ENCODE data around the gene KLHDC8B.
"Not testable (repeated sequence)": the region's sequence is repeated elsewhere in the genome, so short reads cannot be mapped to it uniquely, and the experiment has no call there.

KLHDC8B gene

GRCh38 chr3:49199900-49200281, 28.5 kb downstream of the KLHDC8B start:
- H3K4me3 ChIP-seq (ENCODE audit: low read depth, low read length): peak overlapping the region; percentile 58
- no peak for DNase-seq (ENCODE audit: low read depth)

GRCh38 chr3:49213541-49213943, 42.1 kb downstream of the KLHDC8B start:
- DNase-seq (ENCODE audit: low read depth): no peak
- TF ChIP-seq, protein P1, sequence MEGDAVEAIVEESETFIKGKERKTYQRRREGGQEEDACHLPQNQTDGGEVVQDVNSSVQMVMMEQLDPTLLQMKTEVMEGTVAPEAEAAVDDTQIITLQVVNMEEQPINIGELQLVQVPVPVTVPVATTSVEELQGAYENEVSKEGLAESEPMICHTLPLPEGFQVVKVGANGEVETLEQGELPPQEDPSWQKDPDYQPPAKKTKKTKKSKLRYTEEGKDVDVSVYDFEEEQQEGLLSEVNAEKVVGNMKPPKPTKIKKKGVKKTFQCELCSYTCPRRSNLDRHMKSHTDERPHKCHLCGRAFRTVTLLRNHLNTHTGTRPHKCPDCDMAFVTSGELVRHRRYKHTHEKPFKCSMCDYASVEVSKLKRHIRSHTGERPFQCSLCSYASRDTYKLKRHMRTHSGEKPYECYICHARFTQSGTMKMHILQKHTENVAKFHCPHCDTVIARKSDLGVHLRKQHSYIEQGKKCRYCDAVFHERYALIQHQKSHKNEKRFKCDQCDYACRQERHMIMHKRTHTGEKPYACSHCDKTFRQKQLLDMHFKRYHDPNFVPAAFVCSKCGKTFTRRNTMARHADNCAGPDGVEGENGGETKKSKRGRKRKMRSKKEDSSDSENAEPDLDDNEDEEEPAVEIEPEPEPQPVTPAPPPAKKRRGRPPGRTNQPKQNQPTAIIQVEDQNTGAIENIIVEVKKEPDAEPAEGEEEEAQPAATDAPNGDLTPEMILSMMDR (conservative IDR thresholded peaks at IDR 0.05; ENCODE audit: low read depth, low read length): no peak
- no peak overlapping the region for H3K4me3 ChIP-seq (ENCODE audit: low read depth, low read length)

More at GRCh38 chr3:49199900-49200281, 28.5 kb downstream of the KLHDC8B start:
- TF ChIP-seq, protein P1 (conservative IDR thresholded peaks at IDR 0.05; ENCODE audit: low read depth, low read length): no peak

DNA sequence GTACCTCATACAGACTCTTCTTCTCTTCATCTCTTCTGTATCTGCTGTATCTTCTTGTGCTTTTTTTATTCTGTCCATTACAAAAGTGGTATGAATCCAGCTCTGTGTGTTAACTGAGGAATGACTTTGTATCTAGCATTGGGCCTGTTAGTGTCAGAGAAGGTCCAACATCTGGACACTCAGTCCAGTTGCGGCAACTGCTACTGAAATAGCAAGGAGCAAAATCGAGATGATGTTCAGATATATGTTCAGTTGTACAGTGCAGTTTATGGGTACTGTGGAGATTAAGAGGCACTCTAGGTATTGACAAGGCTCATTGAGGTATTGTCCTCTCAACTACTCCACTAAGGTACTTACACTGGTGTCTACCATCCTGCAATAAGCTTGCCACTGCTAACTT, 42.6 kb downstream of the KLHDC8B start:
- TF ChIP-seq, protein P1 (conservative IDR thresholded peaks at IDR 0.05; ENCODE audit: low read depth, low read length): no peak
- no peak for DNase-seq (ENCODE audit: low read depth)
- no peak overlapping the region for H3K4me3 ChIP-seq (ENCODE audit: low read depth, low read length)

DNA sequence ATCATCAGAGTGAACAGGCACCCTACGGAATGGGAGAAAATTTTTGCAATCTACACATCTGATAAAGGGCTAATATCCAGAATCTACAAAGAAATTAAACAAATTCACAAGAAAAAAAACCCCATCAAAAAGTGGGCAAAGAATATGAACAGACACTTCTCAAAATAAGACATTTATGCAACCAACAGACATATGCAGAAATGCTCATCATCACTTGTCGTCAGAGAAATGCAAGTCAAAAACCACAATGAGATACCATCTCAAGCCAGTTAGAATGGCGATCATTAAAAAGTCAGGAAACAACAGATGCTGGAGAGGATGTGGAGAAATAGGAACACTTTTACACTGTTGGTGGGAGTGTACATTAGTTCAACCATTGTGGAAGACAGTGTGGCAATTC, 45.3 kb downstream of the KLHDC8B start:
- not testable (repeated sequence) for H3K4me3 ChIP-seq (ENCODE audit: low read depth, low read length); DNase-seq (ENCODE audit: low read depth)

DNA sequence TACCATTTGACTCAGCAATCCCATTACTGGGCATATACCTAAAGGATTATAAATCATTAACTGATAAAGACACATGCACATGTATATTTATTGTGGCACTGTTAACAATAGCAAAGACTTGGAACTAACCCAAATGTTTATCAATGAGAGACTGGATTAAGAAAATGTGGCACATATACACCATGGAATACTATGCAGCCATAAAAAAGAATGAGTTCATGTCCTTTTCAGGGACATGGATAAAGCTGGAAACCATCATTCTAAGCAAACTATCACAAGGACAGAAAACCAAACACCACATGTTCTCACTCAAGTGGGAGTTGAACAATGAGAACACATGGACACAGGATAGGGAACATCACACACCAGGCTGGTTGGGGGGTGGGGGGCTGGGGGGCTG, 45.7 kb downstream of the KLHDC8B start:
- not testable (repeated sequence) for DNase-seq (ENCODE audit: low read depth)

GRCh38 chr3:49217688-49218470, 46.5 kb downstream of the KLHDC8B start:
- TF ChIP-seq, protein P1 (conservative IDR thresholded peaks at IDR 0.05; ENCODE audit: low read depth, low read length): no peak
- DNase-seq (ENCODE audit: low read depth): peak; percentile 23
- no peak overlapping the region for H3K4me3 ChIP-seq (ENCODE audit: low read depth, low read length)

More for the DNA sequence above, 45.7 kb downstream of the KLHDC8B start:
- not testable (repeated sequence) for H3K4me3 ChIP-seq (ENCODE audit: low read depth, low read length)

GRCh38 chr3:49218471-49218989, 47.1 kb downstream of the KLHDC8B start:
- peak; percentile 91 for DNase-seq (ENCODE audit: low read depth)
- H3K4me3 ChIP-seq (ENCODE audit: low read depth, low read length): not testable (repeated sequence)

DNA sequence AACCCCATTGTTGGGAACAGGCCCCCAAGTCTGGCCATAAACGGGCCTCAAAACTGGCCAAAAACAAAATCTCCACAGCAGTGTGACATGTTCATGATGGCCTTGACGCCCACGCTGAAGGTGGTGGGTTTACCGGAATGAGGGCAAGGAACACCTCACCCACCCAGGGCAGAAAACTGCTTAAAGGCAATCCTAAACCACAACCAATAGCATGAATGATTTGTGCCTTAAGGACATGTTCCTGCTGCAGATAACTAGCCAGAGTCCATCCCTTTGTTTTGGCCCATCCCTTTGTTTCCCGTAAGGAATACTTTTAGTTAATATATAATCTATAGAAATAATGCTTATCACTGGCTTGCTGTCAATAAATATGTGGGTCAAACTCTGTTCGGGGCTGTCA, 47.7 kb downstream of the KLHDC8B start:
- no peak for DNase-seq (ENCODE audit: low read depth)
- TF ChIP-seq, protein P1 (conservative IDR thresholded peaks at IDR 0.05; ENCODE audit: low read depth, low read length): no peak
- no peak overlapping the region for H3K4me3 ChIP-seq (ENCODE audit: low read depth, low read length)

GRCh38 chr3:49220985-49221563, 49.7 kb downstream of the KLHDC8B start:
- not testable (repeated sequence) for H3K4me3 ChIP-seq (ENCODE audit: low read depth, low read length); DNase-seq (ENCODE audit: low read depth)
